ENCODE measurements around the gene EEFSEC. TPM values are rescaled to one million over a fixed set of nuclear protein-coding genes. Genes with fewer than 3 reads are reported as not detected.

The EEFSEC gene
- total RNA-seq, 1 experiment from 2014 or later: 9.5 TPM

- Histone ChIP-seq H4K20me1 (ENCODE audit: control insufficient read depth, insufficient read depth, insufficient read length) (peaks cover 2% of the 10 kb centered on the region), H3T11ph (ENCODE audit: low read length) (no peak overlapping the region), H2AFZ (ENCODE audit: low read length) (no peak overlapping the region), H3K9me3 (ENCODE audit: control insufficient read depth, low read depth, low read length) (no peaks in the 10 kb centered on the region), H3K56ac (ENCODE audit: insufficient read length, low read depth, low read length) (no peak overlapping the region), H2BK120ac (ENCODE audit: low read depth, low read length, poor library complexity, severe bottlenecking) (no peak overlapping the region), H2BK5ac (ENCODE audit: insufficient read length, low read length) (no peak overlapping the region), H3K9ac (ENCODE audit: extremely low read depth, insufficient read length, low read length) (no peak overlapping the region), H3K4me1 (ENCODE audit: insufficient read depth, low read length) (no peaks in the 10 kb centered on the region), H3K23me2 (ENCODE audit: insufficient read length, low read depth, low read length, poor library complexity, severe bottlenecking) (no peaks in the 10 kb centered on the region), H3K79me1 (ENCODE audit: insufficient read depth, low read depth, low read length, poor library complexity, severe bottlenecking) (no peaks in the 10 kb centered on the region), H3K4ac (ENCODE audit: low read depth, low read length) (no peak overlapping the region), H3K27ac (ENCODE audit: insufficient read length, low read depth, low read length) (no peak overlapping the region), H2BK12ac (ENCODE audit: insufficient read length, low read depth, low read length) (no peak overlapping the region), H4K91ac (ENCODE audit: insufficient read length, low read depth, low read length) (no peak overlapping the region), H3K27me3 (ENCODE audit: insufficient read depth, low read length) (no peaks in the 10 kb centered on the region), H3K4me2 (ENCODE audit: insufficient read depth, insufficient read length, low read length) (no peak overlapping the region), H3K14ac (ENCODE audit: insufficient read depth, low read length) (no peak overlapping the region; the same call in 1 of the 2 replicates), H3K18ac (ENCODE audit: insufficient read length, low read depth, low read length) (no peak overlapping the region), H4K8ac (replicated peaks; ENCODE audit: insufficient read length, low read depth, low read length) (no peak overlapping the region), H2BK15ac (ENCODE audit: low read depth, low read length) (no peak overlapping the region), H2BK20ac (ENCODE audit: low read depth, low read length, poor library complexity, severe bottlenecking) (no peak overlapping the region), H2AK5ac (ENCODE audit: insufficient read length, low read length) (no peak overlapping the region), H3K23ac (ENCODE audit: insufficient read length, low read depth, low read length) (no peak overlapping the region), H4K5ac (ENCODE audit: insufficient read length, low read depth, low read length) (no peak overlapping the region), H3K79me2 (ENCODE audit: insufficient read depth, low read length) (no peaks in the 10 kb centered on the region)
- Mint-ChIP-seq H3K4me3 (no peak overlapping the region; a peak in 1 of 5 replicates), H3K27me3 (ENCODE audit: low read depth) (no peaks in the 10 kb centered on the region), H3K9me3 (no peaks in the 10 kb centered on the region), H3K36me3 (ENCODE audit: insufficient read depth in 1 of 3, low read depth in 3 of 3) (no peaks in the 10 kb centered on the region; a peak in 1 of 7 replicates), H3K4me1 (peaks cover 5 to 11% of the 10 kb centered on the region in 2 experiments), H3K27ac (no peak overlapping the region)
- TF ChIP-seq CTCF (conservative IDR thresholded peaks at IDR 0.05): no peak
- DNase-seq: peak; percentile 19
- no CpG with 5 or more reads among the region's 4 CpGs for WGBS (ENCODE audit: extremely low coverage, insufficient read length, low lambda C conversion rate)
These were observed 173.0 kb downstream of the EEFSEC start for GRCh38 chr3:128326051-128326823.
